Ascending aorta (tissue), 2 donors: ENCODE data around the gene ESRP2. TPM values are rescaled to one million over a fixed set of nuclear protein-coding genes. Genes with fewer than 3 reads are reported as not detected.
A peak's percentile ranks its signal among the peaks of the same experiment; 100 is the strongest.

Source experiments
- DNase-seq, 2 donors: peaks; one replicate each; pipeline ENCODE4 v3.0.0-alpha.2; 2019; ENCODE audit warnings: low spot score in 2 of 2
- H3K27ac ChIP-seq, 2 donors: fragments of 200-600 bp; sonication (generic); one replicate each; pipeline ENCODE4 v1.5.1; 2016 to 2017; ENCODE audit warnings: mild to moderate bottlenecking in 1 of 2
- H3K27me3 ChIP-seq: fragments of 200-600 bp; sonication (generic); one replicate; pipeline ENCODE4 v1.5.1; 2017
- H3K36me3 ChIP-seq, 2 donors: fragments of 200-600 bp; sonication (generic); one replicate each; pipeline ENCODE4 v1.5.1; 2016
- H3K4me1 ChIP-seq, 2 donors: fragments of 200-600 bp; sonication (generic); one replicate each; pipeline ENCODE4 v1.5.1; 2016 to 2017; ENCODE audit warnings: mild to moderate bottlenecking in 1 of 2
- H3K4me3 ChIP-seq, 2 donors: fragments of 200-600 bp; sonication (generic); one replicate each; pipeline ENCODE4 v1.5.1; 2016 to 2017; ENCODE audit warnings: mild to moderate bottlenecking in 1 of 2
- H3K9me3 ChIP-seq, 2 donors: fragments of 200-600 bp; sonication (generic); one replicate each; pipeline ENCODE4 v1.5.1; 2016
- intact Hi-C: fragments of 100-400 bp; cut with DNase I; formaldehyde crosslinking; loops from one replicate; pipeline ENCODE4 v1.15.1; 2023
- total RNA-seq: library from RNA; depleted of rRNA; stranded (reverse); fragments of >200 nt; gene quantifications from one replicate; pipeline ENCODE4 v1.1.0, GENCODE V29; 2016
- TF ChIP-seq, protein P1 (sequence below), 3 experiments: fragments of 200-600 bp in 2 of 3; fragments of 450-650 bp in 1 of 3; sonication (generic) in 2 of 3; IDR thresholded peaks; one replicate each; pipeline ENCODE4 v1.5.1; 2016 to 2019; ENCODE audit warnings: antibody characterized with exemption in 3 of 3, mild to moderate bottlenecking in 1 of 3, moderate library complexity in 1 of 3

The ESRP2 gene
- total RNA-seq, 1 donor from 2014 or later: not detected

DNA sequence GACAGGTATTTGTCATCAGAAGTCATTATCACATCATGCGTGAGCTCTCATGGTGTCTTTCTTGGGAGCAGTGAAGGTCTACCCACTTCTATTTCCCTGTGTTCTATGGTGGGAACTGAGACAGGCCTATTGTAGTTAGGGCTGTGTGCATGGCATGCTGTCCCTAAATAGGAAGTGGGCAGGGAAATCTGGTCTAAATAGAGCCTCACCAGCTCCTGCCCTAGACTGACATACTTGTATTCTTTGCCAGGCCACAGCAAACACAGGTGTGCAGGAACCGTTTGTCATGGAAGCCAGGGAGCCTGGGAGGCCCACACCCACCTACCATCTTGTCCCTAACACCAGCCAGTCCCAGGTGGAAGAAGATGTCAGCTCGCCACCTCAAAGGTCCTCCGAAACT is 38.5 kb upstream of the ESRP2 start:
- TF ChIP-seq, protein P1, sequence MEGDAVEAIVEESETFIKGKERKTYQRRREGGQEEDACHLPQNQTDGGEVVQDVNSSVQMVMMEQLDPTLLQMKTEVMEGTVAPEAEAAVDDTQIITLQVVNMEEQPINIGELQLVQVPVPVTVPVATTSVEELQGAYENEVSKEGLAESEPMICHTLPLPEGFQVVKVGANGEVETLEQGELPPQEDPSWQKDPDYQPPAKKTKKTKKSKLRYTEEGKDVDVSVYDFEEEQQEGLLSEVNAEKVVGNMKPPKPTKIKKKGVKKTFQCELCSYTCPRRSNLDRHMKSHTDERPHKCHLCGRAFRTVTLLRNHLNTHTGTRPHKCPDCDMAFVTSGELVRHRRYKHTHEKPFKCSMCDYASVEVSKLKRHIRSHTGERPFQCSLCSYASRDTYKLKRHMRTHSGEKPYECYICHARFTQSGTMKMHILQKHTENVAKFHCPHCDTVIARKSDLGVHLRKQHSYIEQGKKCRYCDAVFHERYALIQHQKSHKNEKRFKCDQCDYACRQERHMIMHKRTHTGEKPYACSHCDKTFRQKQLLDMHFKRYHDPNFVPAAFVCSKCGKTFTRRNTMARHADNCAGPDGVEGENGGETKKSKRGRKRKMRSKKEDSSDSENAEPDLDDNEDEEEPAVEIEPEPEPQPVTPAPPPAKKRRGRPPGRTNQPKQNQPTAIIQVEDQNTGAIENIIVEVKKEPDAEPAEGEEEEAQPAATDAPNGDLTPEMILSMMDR (IDR thresholded peaks at IDR 0.05): no peak
- H3K36me3 ChIP-seq: peaks cover 14 to 29% of the 10 kb centered on the region in 2 donors

DNA sequence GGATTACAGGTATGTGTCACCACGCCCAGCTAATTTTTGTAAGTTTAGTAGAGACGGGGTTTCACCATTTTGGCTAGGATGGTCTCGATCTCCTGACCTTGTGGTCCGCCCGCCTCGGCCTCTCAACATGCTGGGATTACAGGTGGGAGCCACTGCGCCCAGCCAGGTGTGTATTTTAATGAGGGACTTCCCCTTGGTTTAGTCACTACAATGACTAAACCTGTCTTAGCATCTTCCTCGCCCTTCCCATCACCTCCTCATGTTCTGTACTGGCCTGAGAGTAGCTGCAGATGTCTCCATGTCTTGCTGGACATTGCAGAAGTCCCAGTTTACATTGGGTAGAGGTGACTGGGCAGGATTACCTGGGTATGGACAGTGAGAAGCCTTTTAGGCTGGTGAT is 38.0 kb upstream of the ESRP2 start:
- peak overlapping the region in 1 of 2 donors; percentile 75 for H3K27ac ChIP-seq
- intact Hi-C loops: no loop called here

More for the DNA sequence above, 38.5 kb upstream of the ESRP2 start:
- no peak for DNase-seq
- H3K27ac ChIP-seq: peak overlapping the region in 1 of 2 donors; percentile 75
- H3K4me3 ChIP-seq: no peak overlapping the region
- no peaks in the 10 kb centered on the region for H3K9me3 ChIP-seq
- intact Hi-C loops: no loop called here
- peaks cover 10 to 16% of the 10 kb centered on the region in 2 donors for H3K4me1 ChIP-seq
- H3K27me3 ChIP-seq: no peaks in the 10 kb centered on the region

DNA sequence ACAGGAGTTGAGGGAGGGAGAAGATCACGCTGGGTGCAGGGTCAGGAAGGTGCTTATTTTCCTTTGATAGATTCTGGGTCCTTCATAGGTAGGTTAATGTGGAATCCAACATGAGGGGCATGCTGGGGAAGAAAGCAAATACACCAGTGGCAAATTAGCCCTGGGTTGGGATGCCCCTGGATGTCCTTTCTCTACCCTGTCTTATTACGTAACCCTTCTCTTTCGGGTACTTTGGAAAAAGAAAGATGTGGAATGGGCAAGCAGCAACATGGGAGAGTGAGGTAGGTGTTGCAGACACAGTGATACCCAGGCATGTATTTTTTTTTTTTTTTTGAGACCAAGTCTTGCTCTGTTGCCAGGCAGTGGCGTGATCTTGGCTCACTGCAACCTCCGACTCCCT is 37.5 kb upstream of the ESRP2 start:
- H3K27me3 ChIP-seq: no peaks in the 10 kb centered on the region
- no peak for DNase-seq
- peaks cover 14 to 25% of the 10 kb centered on the region in 2 donors for H3K36me3 ChIP-seq
- H3K27ac ChIP-seq: no peak overlapping the region
- intact Hi-C loops: no loop called here
- H3K4me3 ChIP-seq: no peak overlapping the region
- peaks cover 10 to 19% of the 10 kb centered on the region in 2 donors for H3K4me1 ChIP-seq
- H3K9me3 ChIP-seq: no peaks in the 10 kb centered on the region
- TF ChIP-seq, protein P1 (IDR thresholded peaks at IDR 0.05): no peak

More for the DNA sequence above, 38.0 kb upstream of the ESRP2 start:
- no peaks in the 10 kb centered on the region for H3K27me3 ChIP-seq
- H3K36me3 ChIP-seq: peaks cover 14 to 25% of the 10 kb centered on the region in 2 donors
- peaks cover 10 to 16% of the 10 kb centered on the region in 2 donors for H3K4me1 ChIP-seq
- H3K9me3 ChIP-seq: no peaks in the 10 kb centered on the region
- no peak overlapping the region for H3K4me3 ChIP-seq
- TF ChIP-seq, protein P1 (IDR thresholded peaks at IDR 0.05): no peak
- no peak for DNase-seq

DNA sequence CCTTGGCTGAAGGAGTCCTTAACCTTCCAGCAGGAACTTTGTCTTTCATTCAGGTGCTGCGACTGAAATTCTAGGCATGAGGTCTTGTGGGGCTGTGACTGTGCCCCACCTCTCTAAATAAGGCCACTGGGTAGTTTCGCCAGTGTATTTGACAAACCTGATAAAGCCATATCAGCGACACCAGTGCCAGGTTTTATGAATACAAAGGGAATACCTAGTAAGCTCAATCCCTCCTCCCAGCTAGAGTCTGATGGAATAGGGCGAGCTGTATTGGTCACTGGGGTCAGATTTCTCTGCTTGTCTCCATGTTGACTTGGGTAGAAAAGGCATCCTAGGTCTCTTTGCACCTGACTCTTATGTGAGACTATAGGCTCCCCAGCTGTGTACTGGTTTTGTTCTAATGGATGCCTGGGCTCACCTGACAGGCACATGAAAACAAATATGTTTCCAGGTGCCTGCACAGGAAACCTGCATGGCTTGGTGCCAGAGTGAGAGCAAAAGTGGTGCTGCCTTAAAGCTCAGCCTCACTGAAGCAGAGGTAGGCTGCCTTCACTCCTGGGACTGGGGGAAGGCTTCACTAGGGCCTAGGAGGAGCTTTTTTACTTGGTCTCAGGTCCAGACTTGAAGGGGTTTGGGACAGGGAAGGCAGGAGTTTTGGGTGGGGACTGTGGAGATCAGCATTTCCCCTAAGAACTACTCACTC is 36.7 kb upstream of the ESRP2 start:
- H3K9me3 ChIP-seq: no peaks in the 10 kb centered on the region
- H3K4me3 ChIP-seq: no peak overlapping the region
- peaks cover 14 to 21% of the 10 kb centered on the region in 2 donors for H3K36me3 ChIP-seq
- intact Hi-C loops: no loop called here
- H3K27ac ChIP-seq: peak overlapping the region in 1 of 2 donors; percentile 28
- H3K27me3 ChIP-seq: no peaks in the 10 kb centered on the region
- TF ChIP-seq, protein P1 (IDR thresholded peaks at IDR 0.05): no peak
- no peak for DNase-seq
- peaks cover 10 to 23% of the 10 kb centered on the region in 2 donors for H3K4me1 ChIP-seq

DNA sequence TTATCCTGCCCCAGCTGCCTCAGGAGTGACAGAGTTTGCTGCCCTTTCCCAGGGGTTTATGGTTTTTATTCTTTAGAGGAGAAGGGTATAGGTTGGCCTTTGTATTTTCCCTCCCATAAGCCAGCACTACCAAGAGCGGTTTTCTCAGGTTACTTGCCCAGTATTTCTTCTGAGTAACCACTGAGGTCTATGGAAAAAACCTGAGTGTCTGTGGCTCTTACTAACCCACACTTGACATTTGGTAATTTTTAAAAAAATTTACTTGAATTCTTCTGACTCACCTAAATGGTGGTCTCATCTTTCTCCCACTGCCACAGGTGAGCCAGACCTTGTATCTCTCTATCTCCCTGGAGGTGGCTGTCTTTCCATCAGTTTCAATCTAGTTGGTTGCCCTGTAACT is 34.4 kb upstream of the ESRP2 start:
- Histone ChIP-seq H3K4me1 (peaks cover 0 to 16% of the 10 kb centered on the region in 2 donors), H3K36me3 (peaks cover 14 to 16% of the 10 kb centered on the region in 2 donors), H3K27me3 (no peaks in the 10 kb centered on the region), H3K4me3 (no peak overlapping the region), H3K9me3 (no peaks in the 10 kb centered on the region), H3K27ac (no peak overlapping the region)
- intact Hi-C loops: no loop called here
- no peak for DNase-seq
- TF ChIP-seq, protein P1 (IDR thresholded peaks at IDR 0.05): no peak
